ENCODE data around the gene WDR4.

DNA sequence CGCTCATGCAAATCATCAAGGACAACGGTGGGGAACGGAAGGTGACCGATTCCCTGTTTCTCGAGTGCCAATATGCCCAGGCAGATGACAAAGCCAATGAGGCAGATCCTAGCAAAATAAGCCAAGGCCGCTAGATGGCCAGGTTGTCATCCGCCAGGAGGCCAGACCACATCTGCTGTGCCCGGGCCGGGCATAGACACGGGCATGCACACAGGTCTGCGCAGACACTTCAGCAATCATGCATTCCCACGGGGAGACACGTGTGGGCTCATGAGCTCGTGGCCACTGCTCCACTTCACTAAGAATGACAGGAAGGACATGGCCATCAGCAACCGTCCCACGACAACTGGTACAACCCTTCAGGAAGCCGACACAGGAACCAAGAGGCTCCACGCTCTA lies 23.4 kb downstream of the WDR4 start:
- TF ChIP-seq POLR2A (IDR thresholded peaks at IDR 0.05) (no peak), CTCF (IDR thresholded peaks at IDR 0.05) (no peak)
